GM18508 (cell line): ENCODE results near the gene MGA.

Source experiments
- ATAC-seq: cut with Tn5 transposase; IDR thresholded peaks from one replicate; pipeline ENCODE4 v1.9.1; 2021; ENCODE audit warnings: moderate number of reproducible peaks; ENCODE audit not compliant: insufficient read depth, unreplicated experiment

The MGA gene

DNA sequence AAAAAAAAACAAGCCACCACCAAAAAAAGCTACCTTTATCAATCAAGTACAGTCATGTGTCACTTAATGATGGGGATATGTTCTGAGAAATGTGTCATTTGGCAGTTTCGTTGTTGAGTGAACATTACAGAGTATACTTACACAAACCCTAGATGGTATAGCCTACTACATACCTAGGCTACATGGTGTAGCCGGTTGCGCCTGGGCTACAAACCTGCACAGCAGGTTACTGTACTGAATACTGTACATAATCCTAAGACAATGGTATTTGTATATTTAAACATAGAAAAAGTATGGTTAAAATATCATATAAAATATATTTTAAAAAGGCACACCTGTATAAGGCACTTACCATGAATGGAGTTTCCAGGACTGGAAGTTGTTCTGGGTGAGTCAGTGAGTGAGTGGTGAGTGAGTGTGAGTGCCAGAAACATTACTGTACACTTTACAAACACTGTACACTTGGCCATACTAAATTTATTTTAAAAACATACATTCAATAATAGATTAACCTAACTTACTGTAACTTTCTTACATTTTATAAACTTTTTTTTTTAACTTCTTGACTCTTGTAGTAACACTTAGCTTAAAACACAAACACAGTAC, 141.7 kb downstream of the MGA start:
- no peak for ATAC-seq

DNA sequence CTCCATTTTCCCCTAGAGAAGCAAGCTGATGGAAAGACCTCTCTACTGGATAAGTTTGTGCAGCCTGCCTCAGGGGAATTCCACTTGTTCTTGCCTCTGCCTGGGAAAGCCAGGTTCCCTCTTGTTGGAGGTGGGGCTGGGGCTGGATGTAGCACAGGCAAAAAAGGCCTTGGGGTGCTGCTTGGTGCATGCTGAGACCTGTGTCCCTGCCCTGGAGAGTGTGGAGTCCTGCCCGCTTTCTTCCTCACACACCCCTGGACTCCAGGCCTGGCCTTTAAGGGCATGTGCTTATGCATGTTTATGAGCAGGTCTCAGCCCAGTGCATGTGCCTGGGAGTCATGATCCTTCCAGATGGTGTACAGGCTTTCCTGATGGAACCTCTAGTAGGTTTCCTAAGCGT, 144.2 kb downstream of the MGA start:
- no peak for ATAC-seq

DNA sequence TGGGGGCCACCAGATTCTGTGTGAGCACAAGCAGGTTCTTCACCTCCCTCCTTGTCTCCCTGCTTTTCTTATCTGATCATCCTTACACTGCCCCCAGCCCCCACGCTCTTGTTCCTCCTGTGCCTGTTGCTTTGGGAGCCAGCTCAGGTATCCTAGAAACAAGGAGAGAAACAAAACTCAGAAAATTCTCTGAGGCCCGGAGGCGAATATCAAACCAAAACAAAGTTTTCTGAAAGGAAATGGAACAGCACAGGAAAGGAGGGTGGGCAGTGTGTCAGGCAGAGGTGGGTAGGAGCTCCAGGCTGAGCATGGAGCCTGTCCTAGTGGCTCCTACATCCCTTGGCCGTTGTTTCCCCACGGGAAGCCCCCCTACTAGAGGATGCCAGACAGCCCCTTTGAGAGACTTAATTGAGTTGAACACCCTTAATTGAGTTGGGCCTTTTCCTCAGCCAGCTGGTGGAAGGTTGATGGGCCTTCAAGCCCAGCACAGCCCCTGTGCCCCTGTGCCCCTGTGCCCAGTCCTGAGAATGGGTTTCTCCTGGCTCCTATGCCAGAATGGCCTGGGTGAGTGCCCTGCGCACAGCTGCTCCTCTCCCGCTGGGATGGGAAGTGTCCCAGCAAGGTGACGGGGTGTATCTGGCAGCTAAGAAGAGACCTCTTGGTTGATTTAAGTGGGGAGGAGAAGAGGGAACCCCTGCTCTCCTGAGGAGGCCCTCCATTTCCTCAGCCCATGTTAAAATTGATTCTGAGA, 144.9 kb downstream of the MGA start:
- no peak for ATAC-seq

DNA sequence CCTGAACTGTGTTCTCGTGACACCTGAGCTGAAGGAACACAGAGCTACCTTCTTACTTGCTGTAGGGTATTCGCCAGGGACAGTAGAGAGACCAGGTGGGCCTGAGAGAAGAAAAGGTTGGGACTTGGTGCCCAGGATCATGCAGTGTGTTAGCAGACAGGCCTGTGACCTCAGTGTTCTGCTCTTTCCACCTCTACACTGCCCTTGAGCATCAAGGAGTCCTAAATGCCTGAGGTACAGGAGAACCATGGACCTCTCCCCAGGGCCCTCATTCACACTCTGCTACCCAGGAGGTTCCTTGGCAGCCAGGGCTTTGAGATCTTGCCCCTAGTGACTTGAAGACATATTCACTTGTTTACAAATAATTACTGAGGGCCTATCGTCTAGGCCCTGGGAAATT, 145.5 kb downstream of the MGA start:
- ATAC-seq, result no peak

GRCh38 chr15:41806291-41807181, 146.3 kb downstream of the MGA start:
- no peak for ATAC-seq

DNA sequence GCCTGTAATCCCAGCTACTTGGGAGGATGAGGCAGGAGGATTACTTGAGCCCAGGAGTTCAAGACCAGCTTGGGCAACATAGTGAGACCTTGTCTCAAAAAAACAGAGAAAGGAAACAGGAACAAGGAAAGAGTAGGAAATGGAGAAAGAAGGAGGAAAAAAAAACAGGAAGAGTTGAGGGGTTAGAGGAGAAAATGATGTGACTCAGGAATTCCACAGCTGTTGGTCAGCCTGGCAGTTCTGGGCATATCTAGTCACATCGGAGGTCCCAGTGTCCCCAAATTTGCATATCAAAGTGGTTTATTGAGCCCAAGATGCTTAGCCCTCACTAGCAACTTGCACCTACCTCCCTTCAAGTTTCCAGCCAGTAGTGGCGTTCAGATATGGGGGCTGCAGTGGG, 148.9 kb downstream of the MGA start:
- no peak for ATAC-seq

DNA sequence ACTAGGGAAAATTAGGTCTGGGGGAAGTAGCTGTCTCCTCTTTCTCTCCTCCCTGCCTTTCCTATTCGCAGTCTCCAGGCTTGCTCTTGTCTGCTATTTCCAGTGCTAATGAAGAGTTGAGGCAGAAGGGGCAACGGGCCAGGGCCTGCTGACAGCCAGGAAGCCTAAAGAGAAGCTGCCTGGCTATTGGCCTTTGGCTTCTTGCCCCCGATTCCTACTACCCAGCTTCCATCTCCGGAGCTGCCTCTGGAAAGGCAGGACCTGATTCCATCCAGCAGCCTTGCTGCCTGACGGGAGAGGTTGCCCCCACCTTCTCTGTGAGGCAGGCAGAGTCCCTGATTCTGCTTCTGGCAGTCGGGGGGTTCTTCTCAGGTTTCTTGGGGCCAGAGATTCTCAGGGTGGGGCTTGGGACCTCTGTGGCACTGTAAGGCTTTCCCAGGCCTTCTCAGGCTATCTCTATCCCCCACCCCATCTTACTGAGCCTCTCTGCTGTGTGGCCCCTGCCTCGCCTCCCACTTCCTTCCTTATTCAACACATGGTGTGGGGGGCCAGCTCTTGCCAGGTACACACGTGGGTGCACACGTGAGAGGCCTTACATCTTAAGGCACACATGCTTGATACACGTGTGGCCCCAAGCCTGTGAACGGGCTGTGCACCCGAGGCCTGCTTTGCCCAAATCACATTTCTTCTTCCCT, 149.5 kb downstream of the MGA start:
- ATAC-seq, result no peak

- ATAC-seq, result no peak
Measured at GRCh38 chr15:41810651-41811431, 150.6 kb downstream of the MGA start.

GRCh38 chr15:41811432-41812195, 151.4 kb downstream of the MGA start:
- no peak for ATAC-seq

DNA sequence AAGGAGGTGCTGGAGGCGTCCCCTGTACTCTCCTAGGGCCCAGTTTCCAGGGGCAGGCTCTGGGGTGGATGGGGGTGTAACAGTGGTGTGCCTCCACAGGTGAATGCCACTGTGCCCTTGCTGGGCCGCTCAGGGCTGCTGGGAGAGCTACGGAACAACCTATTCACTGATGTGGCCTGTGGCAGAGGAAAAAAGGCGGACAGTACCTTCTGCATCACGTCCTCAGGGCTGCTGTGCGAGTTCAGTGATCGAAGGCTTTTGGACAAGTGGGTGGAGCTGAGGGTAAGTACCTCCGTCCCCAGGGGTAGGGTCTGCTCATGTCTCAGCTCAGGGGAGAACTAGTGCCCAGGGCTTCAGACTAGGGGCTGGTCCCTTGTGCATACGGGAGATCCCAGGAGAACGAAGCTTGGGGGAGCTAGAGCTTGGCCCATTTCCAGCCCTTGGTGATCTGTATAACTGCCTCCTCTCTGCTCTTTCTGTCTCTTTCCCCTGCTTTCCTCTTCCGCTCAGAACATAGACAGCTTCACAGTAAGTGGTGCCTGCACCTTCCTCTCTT, 152.7 kb downstream of the MGA start:
- no peak for ATAC-seq

- ATAC-seq, result no peak
Measured at GRCh38 chr15:41813426-41813825, 153.2 kb downstream of the MGA start.

DNA sequence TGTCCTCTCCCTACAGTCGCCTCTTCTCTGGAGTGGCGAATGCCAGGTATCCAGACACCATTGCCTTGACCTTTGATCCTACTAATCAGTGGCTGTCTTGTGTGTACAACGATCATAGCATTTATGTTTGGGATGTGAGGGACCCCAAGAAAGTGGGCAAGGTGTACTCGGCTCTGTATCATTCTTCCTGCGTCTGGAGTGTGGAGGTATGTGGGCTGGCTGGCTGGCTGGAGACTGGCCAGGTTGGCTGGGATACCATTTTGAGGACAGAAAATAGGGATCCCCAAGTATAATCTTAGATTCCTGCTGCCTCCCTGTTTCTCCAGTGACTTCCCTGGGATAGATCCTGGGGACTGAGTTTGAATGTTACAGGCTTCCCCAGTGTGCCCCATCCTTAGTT, 154.3 kb downstream of the MGA start:
- ATAC-seq, result no peak

DNA sequence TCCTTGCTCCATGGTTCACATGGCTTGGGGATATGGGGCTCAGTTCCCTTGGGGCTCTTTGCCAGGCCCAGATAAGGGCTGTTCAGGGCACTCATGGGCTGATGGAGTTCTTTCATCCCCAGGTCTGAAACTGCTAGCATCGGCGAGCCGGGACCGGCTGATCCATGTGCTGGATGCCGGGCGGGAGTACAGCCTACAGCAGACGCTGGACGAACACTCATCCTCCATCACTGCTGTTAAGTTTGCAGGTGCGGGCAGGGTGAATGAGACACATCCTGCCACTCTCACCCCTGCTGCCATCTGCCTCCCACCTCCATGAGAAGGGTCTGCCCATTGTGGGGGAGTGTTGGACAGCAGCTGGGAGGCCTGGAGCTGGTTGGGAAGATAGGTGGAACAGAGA, 156.6 kb downstream of the MGA start:
- ATAC-seq, result no peak

- ATAC-seq, result no peak
Measured at GRCh38 chr15:41817327-41817726, 157.1 kb downstream of the MGA start.

- no peak for ATAC-seq
Measured at GRCh38 chr15:41817781-41818180, 157.6 kb downstream of the MGA start.

DNA sequence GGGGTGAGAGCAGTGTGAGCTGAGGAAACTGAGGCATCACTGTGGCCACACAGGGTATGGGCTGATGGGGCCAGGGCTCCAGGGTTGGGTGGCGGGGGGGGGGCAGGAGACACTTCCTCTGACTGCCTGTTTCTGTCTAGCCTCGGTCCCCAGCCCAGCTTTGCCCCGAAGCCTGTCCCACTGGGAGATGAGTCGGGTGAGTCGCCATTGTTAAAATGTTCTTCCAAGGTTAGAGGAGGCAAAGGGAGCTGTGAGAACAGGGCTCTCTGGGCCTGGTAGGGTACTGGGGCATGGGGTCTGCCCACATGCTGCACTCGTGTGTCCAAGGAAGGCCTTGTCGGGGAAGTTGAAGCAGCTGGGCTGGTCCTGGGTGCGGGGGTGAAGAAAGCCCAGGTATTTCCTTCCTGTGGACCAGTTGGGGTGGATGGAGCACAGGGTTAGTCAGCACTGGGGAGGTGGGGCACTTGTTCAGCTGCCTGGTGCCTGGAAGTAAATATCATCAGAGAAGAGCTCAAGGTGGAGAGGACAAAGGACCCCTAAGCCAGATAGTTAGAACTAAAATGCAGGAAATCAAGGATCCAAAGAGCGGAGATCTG, 159.3 kb downstream of the MGA start:
- no peak for ATAC-seq

DNA sequence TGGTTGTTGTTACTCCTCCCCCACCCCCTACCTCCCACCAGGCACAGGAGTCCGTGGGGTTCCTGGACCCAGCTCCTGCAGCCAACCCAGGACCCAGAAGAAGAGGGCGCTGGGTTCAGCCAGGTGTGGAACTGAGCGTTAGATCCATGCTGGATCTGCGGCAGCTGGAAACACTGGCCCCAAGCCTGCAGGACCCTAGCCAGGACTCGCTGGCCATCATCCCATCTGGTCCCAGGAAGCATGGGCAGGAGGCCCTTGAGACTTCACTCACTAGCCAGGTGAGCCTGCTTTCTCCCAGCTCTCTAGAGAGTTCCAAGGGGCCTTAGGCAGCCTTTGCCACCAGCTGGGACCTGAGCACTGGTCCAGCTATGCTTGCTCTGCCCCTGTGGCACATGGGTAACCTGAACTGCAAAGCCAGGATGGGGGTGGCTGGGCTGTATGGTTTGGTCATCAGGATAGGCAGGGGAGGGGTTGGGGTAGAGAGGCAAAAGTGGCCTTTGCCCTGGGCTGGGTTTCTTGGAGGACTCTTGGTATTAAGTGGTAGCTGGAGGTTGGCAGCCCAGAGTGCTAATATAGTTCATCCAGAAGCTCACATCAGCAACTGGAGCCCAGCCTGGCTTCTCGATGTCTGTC, 160.7 kb downstream of the MGA start:
- no peak for ATAC-seq

DNA sequence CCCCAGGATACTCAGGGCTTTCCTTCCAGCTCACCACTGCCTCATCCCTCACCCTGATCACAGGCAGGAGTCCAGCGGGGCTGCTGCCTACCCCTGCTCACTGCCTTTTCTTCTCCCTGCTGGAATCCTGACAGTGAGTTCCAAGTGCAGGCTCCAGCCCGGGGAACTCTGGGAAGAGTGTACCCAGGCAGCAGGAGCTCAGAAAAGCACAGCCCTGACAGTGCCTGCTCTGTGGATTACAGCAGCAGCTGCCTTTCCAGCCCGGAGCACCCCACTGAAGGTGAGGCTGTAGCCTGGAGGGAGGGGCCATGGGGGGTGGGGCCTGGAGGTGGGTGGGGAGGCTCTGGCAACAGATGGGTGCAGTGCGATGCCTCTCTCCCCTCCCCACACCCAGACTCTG, 161.6 kb downstream of the MGA start:
- no peak for ATAC-seq
